ENCODE results near the gene RBBP8NL.
"Not testable (repeated sequence)": the region's sequence is repeated elsewhere in the genome, so short reads cannot be mapped to it uniquely, and the experiment has no call there.

The RBBP8NL gene

DNA sequence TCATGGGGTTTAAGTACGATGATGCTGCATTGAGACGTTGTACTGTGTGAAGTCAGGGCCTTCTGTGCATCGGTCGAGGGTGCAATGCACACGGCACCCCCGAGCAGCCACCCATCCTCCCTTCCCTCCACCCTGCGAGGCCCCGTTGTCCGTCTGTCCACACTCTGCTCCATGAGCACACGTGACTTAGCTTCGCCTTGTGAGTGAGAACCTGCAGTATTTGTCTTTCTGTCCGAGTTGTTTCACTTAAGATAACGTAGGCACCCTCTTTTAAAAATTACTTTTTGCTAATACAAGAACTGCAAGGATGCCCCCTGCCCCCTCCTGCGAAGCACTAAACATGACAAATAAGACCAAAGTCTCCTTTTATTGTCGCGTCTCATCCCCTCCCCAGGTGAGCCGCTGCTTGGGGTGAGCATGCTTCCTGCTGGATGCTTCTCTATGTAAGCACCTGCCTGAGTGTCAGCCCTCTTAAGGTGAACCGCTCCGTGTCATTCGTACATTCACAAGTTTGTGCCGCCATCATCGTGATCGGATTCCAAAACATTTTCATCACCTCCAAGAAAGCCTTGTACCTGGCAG is 3.6 kb upstream of the RBBP8NL start:
- no peak overlapping the region for H3K4me3 ChIP-seq (ENCODE audit: low read length)
- H3K4me1 ChIP-seq (ENCODE audit: control insufficient read depth, insufficient read depth, low read length) = peaks cover 57% of the 10 kb centered on the region
- peaks cover 15% of the 10 kb centered on the region for H3K27me3 ChIP-seq (ENCODE audit: control insufficient read depth, insufficient read depth, low read length)
- no peaks in the 10 kb centered on the region for H3K9me3 ChIP-seq (ENCODE audit: control insufficient read depth, low read length)
- H3K36me3 ChIP-seq (ENCODE audit: control insufficient read depth, insufficient read depth, low read length) = no peaks in the 10 kb centered on the region
- no peak overlapping the region for H3K9ac ChIP-seq (ENCODE audit: low read length)

DNA sequence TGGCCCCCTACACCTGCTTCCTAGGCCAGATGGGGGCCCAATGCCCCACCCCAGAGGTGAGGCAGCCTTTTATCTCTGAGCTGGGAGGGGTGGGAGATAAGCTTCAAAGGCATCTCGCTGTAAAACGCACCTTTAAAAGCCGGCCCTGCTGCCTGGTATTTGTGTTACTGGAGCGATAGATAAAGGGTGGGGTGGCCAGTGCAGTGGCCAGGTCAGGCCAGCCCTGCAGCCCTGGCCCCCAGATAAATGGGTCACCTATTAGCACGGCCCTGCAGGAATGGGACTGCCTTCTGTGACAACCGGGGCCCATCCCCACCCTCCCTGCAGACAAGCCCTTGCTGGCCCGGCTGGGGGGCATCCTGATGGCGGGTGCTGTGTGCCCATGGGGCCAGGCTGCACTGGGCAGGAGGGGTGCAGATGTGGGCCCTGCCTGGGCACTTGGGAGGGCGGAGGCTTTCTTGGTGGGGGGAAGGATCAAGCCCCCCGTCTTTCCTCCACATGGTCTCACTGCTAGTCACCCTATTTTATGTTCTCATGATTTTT is 3.0 kb upstream of the RBBP8NL start:
- H3K4me1 ChIP-seq (ENCODE audit: control insufficient read depth, insufficient read depth, low read length) = peaks cover 57% of the 10 kb centered on the region

GRCh38 chr20:62429455-62430310 is 2.3 kb upstream of the RBBP8NL start:
- Histone ChIP-seq H3K9me3 (ENCODE audit: control insufficient read depth, low read length) (no peaks in the 10 kb centered on the region), H3K4me1 (ENCODE audit: control insufficient read depth, insufficient read depth, low read length) (peaks cover 58% of the 10 kb centered on the region), H3K36me3 (ENCODE audit: control insufficient read depth, insufficient read depth, low read length) (no peaks in the 10 kb centered on the region), H3K27me3 (ENCODE audit: control insufficient read depth, insufficient read depth, low read length) (peaks cover 7% of the 10 kb centered on the region), H3K9ac (ENCODE audit: low read length) (no peak overlapping the region), H3K4me3 (ENCODE audit: low read length) (no peak overlapping the region)

More for the DNA sequence above, 3.0 kb upstream of the RBBP8NL start:
- Histone ChIP-seq H3K9ac (ENCODE audit: low read length) (no peak overlapping the region), H3K9me3 (ENCODE audit: control insufficient read depth, low read length) (no peaks in the 10 kb centered on the region), H3K4me3 (ENCODE audit: low read length) (no peak overlapping the region), H3K36me3 (ENCODE audit: control insufficient read depth, insufficient read depth, low read length) (no peaks in the 10 kb centered on the region), H3K27me3 (ENCODE audit: control insufficient read depth, insufficient read depth, low read length) (peaks cover 14% of the 10 kb centered on the region)

DNA sequence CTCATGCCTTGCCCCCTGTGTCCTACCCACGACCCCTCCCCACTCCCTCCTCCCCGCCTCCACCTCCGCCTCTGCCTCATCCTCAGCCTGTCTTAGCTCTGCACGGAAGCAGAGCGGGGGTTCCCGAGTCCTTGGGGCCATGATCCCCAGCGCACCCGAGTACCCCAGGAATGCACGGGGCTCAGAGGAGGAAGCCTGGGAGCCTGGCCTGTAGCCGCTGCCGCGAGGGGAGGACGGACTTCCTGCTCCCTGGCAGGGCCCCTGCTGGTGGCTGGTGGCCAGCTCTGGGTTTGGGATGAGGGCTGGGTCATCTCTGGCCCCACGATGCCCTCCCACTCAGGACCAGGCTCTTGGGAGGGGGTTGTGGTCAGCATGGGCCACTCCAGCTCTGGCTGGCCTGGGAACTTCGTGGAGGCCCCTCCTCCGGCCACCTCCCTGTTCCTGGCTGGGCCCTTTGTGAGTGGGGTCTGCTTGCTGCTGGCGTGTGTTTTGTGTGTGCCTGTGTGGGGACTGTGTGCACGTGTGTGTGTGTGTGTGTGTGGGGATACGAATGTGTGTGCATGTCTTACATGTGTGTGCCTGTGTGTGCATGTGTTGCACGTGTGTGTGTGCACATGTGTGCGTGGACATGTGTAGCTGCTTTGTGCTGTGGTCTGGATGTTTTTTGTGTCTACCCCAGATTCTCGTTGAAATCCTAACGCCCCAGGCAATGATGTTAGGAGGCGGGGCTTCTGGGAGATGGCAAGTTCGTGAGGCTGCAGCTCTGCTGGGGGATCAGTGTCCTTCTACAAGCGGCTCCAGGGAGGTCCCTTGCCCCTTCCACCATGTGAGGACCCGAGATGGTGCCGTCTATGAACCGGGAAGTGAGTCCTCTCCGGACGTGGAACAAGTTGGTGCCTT is 1.3 kb upstream of the RBBP8NL start:
- H3K4me3 ChIP-seq (ENCODE audit: low read length) = no peak overlapping the region
- peaks cover 4% of the 10 kb centered on the region for H3K27me3 ChIP-seq (ENCODE audit: control insufficient read depth, insufficient read depth, low read length)
- H3K9ac ChIP-seq (ENCODE audit: low read length) = no peak overlapping the region
- H3K9me3 ChIP-seq (ENCODE audit: control insufficient read depth, low read length) = no peaks in the 10 kb centered on the region
- H3K4me1 ChIP-seq (ENCODE audit: control insufficient read depth, insufficient read depth, low read length) = peaks cover 53% of the 10 kb centered on the region
- H3K36me3 ChIP-seq (ENCODE audit: control insufficient read depth, insufficient read depth, low read length) = no peaks in the 10 kb centered on the region

DNA sequence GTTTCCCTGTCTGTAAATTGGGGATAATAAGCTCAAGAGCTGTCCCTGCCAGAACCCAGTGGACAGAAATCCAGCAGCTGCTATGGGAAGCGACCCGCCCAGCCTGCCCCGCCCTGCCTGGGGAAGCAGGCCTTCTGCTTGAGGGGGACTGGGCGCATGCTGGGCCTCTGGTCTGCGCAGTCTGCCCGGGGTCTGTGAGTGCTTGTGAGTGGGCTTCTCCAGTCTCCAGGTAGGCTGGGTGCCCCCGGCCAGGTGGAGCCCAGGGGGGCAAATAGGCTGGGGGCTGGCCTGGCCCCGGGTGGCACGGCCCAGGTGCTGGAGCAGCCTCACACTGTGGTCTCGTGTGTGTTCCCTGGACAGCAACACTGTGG is 648 bp upstream of the RBBP8NL start:
- H3K36me3 ChIP-seq (ENCODE audit: control insufficient read depth, insufficient read depth, low read length) = no peaks in the 10 kb centered on the region
- no peaks in the 10 kb centered on the region for H3K9me3 ChIP-seq (ENCODE audit: control insufficient read depth, low read length)
- no peak overlapping the region for H3K9ac ChIP-seq (ENCODE audit: low read length)
- peaks cover 49% of the 10 kb centered on the region for H3K4me1 ChIP-seq (ENCODE audit: control insufficient read depth, insufficient read depth, low read length)
- no peak overlapping the region for H3K4me3 ChIP-seq (ENCODE audit: low read length)
- H3K27me3 ChIP-seq (ENCODE audit: control insufficient read depth, insufficient read depth, low read length) = peaks cover 8% of the 10 kb centered on the region

- Histone ChIP-seq H3K36me3 (ENCODE audit: control insufficient read depth, insufficient read depth, low read length) (no peaks in the 10 kb centered on the region), H3K27me3 (ENCODE audit: control insufficient read depth, insufficient read depth, low read length) (peaks cover 5% of the 10 kb centered on the region), H3K9me3 (ENCODE audit: control insufficient read depth, low read length) (no peaks in the 10 kb centered on the region), H3K4me1 (ENCODE audit: control insufficient read depth, insufficient read depth, low read length) (peaks cover 49% of the 10 kb centered on the region), H3K9ac (ENCODE audit: low read length) (no peak overlapping the region), H3K4me3 (ENCODE audit: low read length) (peak overlapping the region; percentile 19)
These were observed 624 bp downstream of the RBBP8NL start for GRCh38 chr20:62426699-62427131.

DNA sequence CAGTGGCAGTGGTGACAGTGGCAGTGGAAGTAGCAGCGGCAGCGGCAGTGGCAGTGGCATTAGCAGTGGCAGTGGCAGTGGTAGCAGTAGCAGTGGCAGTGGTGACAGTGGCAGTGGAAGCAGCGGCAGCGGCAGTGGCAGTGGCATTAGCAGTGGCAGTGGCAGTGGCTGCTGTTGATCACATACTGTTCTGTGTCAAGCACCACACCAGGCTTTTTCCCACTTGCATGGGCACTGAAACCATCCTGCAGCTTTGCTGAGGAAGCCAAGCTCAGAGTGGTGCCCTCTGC is 1.3 kb downstream of the RBBP8NL start:
- H3K36me3 ChIP-seq (ENCODE audit: control insufficient read depth, insufficient read depth, low read length); H3K27me3 ChIP-seq (ENCODE audit: control insufficient read depth, insufficient read depth, low read length); H3K9ac ChIP-seq (ENCODE audit: low read length); H3K4me3 ChIP-seq (ENCODE audit: low read length); H3K9me3 ChIP-seq (ENCODE audit: control insufficient read depth, low read length): not testable (repeated sequence)
- peaks cover 49% of the 10 kb centered on the region for H3K4me1 ChIP-seq (ENCODE audit: control insufficient read depth, insufficient read depth, low read length)

DNA sequence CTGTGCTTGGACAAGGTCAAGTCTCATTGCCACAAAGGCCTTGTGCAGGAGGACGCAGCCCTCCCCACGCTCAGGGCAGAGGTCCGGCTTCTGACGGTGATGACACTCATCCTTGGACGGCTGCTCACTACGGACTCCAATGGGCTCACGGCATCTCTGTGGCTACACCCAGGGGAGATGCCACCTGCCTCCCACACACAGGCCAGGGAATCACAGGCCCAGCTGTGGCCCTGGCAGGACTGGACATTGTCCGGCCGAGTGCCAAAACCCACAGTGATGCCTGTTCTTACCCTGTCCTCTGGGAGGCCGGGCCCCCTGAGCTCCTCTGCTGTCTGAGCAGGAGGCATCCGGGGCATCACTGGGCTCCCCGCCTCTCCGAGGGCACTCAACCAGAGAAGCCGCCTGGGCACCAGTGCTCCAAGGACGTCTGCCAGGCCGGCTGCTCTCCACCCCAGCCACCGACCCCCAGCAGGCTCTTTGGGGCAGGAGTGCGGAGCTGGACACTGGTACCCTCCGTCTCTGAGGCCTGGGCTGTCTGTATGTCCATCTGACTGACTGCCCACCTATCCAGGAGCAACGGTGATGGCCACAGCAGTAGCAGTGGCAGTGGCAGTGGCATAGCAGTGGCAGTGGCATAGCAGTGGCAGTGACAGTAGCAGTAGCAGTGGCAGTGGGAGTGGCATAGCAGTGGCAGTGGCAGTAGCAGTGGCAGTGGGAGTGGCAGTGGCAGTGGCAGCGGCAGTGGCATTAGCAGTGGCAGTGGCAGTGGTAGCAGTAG is 1.9 kb downstream of the RBBP8NL start:
- Histone ChIP-seq H3K4me1 (ENCODE audit: control insufficient read depth, insufficient read depth, low read length) (peaks cover 45% of the 10 kb centered on the region), H3K36me3 (ENCODE audit: control insufficient read depth, insufficient read depth, low read length) (no peaks in the 10 kb centered on the region), H3K27me3 (ENCODE audit: control insufficient read depth, insufficient read depth, low read length) (peaks cover 5% of the 10 kb centered on the region), H3K4me3 (ENCODE audit: low read length) (no peak overlapping the region), H3K9me3 (ENCODE audit: control insufficient read depth, low read length) (no peaks in the 10 kb centered on the region), H3K9ac (ENCODE audit: low read length) (no peak overlapping the region)

- Histone ChIP-seq H3K9me3 (ENCODE audit: control insufficient read depth, low read length) (no peaks in the 10 kb centered on the region), H3K36me3 (ENCODE audit: control insufficient read depth, insufficient read depth, low read length) (no peaks in the 10 kb centered on the region), H3K9ac (ENCODE audit: low read length) (no peak overlapping the region), H3K27me3 (ENCODE audit: control insufficient read depth, insufficient read depth, low read length) (peaks cover 5% of the 10 kb centered on the region), H3K4me3 (ENCODE audit: low read length) (no peak overlapping the region), H3K4me1 (ENCODE audit: control insufficient read depth, insufficient read depth, low read length) (peaks cover 35% of the 10 kb centered on the region)
These were observed 2.9 kb downstream of the RBBP8NL start for GRCh38 chr20:62424249-62425107.

DNA sequence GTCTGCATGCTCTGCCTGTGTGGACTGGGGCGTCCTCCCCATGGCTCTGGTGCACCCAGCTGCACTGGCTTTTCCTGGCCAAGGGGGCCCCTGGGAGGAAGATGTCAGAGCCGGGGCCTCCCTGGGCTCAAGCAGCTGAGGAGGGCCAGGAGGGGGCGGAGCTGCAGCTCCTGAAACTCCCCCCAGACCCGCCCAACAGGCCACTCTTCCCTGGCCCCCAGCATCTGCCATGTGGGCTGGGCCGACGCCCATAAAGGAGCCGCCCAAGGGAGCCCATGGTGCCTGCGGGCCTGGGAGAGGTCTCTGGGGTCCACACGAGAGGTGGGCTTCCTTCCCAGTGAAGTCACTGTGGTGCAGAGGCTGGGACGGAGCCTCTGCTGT is 4.0 kb downstream of the RBBP8NL start:
- Histone ChIP-seq H3K27me3 (ENCODE audit: control insufficient read depth, insufficient read depth, low read length) (peaks cover 5% of the 10 kb centered on the region), H3K4me1 (ENCODE audit: control insufficient read depth, insufficient read depth, low read length) (peaks cover 24% of the 10 kb centered on the region), H3K4me3 (ENCODE audit: low read length) (no peak overlapping the region), H3K9ac (ENCODE audit: low read length) (no peak overlapping the region), H3K9me3 (ENCODE audit: control insufficient read depth, low read length) (no peaks in the 10 kb centered on the region), H3K36me3 (ENCODE audit: control insufficient read depth, insufficient read depth, low read length) (no peaks in the 10 kb centered on the region)
